Nephron (organoid): ENCODE data around the gene IL10RB.

Experiments
- H3K27ac Mint-ChIP-seq, 3 experiments: 2 replicates each; pipeline ENCODE4 v1.8.0; 2020; ENCODE audit warnings: mixed read lengths in 3 of 3, mild to moderate bottlenecking in 2 of 3, moderate library complexity in 1 of 3
- H3K27me3 Mint-ChIP-seq: 2 replicates; pipeline ENCODE4 v1.8.0; 2021; ENCODE audit warnings: low read depth, mild to moderate bottlenecking, moderate library complexity, mixed read lengths
- H3K36me3 Mint-ChIP-seq: 2 replicates; pipeline ENCODE4 v1.8.0; 2020; ENCODE audit warnings: low read depth, mixed read lengths
- H3K4me1 Mint-ChIP-seq: 2 replicates; pipeline ENCODE4 v1.8.0; 2020; ENCODE audit warnings: mixed read lengths
- H3K4me3 Mint-ChIP-seq, 3 experiments: 2 replicates each; pipeline ENCODE4 v1.8.0; 2020; ENCODE audit warnings: mild to moderate bottlenecking in 3 of 3, mixed read lengths in 3 of 3, moderate library complexity in 2 of 3
- H3K9me3 Mint-ChIP-seq: 2 replicates; pipeline ENCODE4 v1.8.0; 2020; ENCODE audit warnings: mixed read lengths
- CTCF ChIP-seq, 3 experiments: fragments of 200-600 bp; sonication (generic); IDR thresholded peaks; one replicate each; pipeline ENCODE4 v1.5.0; 2021; ENCODE audit warnings: antibody characterized with exemption in 3 of 3; ENCODE audit not compliant: unreplicated experiment in 3 of 3

IL10RB gene

GRCh38 chr21:33289199-33289819 lies 23.1 kb downstream of the IL10RB start:
- Mint-ChIP-seq H3K36me3 (peaks cover 22% of the 10 kb centered on the region), H3K4me3 (no peak overlapping the region), H3K27ac (peak overlapping the region; percentile 98 to 99 (median 99)), H3K4me1 (peaks cover 35% of the 10 kb centered on the region), H3K27me3 (no peaks in the 10 kb centered on the region), H3K9me3 (no peaks in the 10 kb centered on the region)
- no peak for TF ChIP-seq CTCF (IDR thresholded peaks at IDR 0.05; ENCODE audit: unreplicated experiment in 3 of 3)

GRCh38 chr21:33290441-33290840 lies 24.3 kb downstream of the IL10RB start:
- Mint-ChIP-seq H3K27me3 (no peaks in the 10 kb centered on the region), H3K4me1 (peaks cover 35% of the 10 kb centered on the region), H3K4me3 (no peak overlapping the region), H3K27ac (peak overlapping the region in 2 of 3 experiments; percentile 54 to 81), H3K9me3 (no peaks in the 10 kb centered on the region), H3K36me3 (peaks cover 24% of the 10 kb centered on the region)
- TF ChIP-seq CTCF (IDR thresholded peaks at IDR 0.05; ENCODE audit: unreplicated experiment in 3 of 3): no peak

- Mint-ChIP-seq H3K27me3 (no peaks in the 10 kb centered on the region), H3K4me3 (no peak overlapping the region), H3K4me1 (peaks cover 22% of the 10 kb centered on the region), H3K9me3 (no peaks in the 10 kb centered on the region), H3K27ac (peak overlapping the region in 2 of 3 experiments; percentile 12 to 51), H3K36me3 (peaks cover 24% of the 10 kb centered on the region)
- no peak for TF ChIP-seq CTCF (IDR thresholded peaks at IDR 0.05; ENCODE audit: unreplicated experiment in 3 of 3)
Measured at GRCh38 chr21:33291686-33292085, 25.5 kb downstream of the IL10RB start.

- Mint-ChIP-seq H3K4me1 (peaks cover 12% of the 10 kb centered on the region), H3K27ac (peak overlapping the region in 1 of 3 experiments; percentile 47), H3K9me3 (no peaks in the 10 kb centered on the region), H3K36me3 (peaks cover 22% of the 10 kb centered on the region), H3K27me3 (no peaks in the 10 kb centered on the region), H3K4me3 (no peak overlapping the region)
- TF ChIP-seq CTCF (IDR thresholded peaks at IDR 0.05; ENCODE audit: unreplicated experiment in 3 of 3): no peak
Measured at GRCh38 chr21:33292724-33293123, 26.6 kb downstream of the IL10RB start.

GRCh38 chr21:33293136-33293535 lies 27.0 kb downstream of the IL10RB start:
- Mint-ChIP-seq H3K36me3 (peaks cover 24% of the 10 kb centered on the region), H3K9me3 (no peaks in the 10 kb centered on the region), H3K27ac (no peak overlapping the region), H3K27me3 (no peaks in the 10 kb centered on the region), H3K4me3 (no peak overlapping the region), H3K4me1 (peaks cover 8% of the 10 kb centered on the region)
- TF ChIP-seq CTCF (IDR thresholded peaks at IDR 0.05; ENCODE audit: unreplicated experiment in 3 of 3): no peak

- H3K27ac Mint-ChIP-seq: peak overlapping the region in 2 of 3 experiments; percentile 8 to 48
Measured at GRCh38 chr21:33293811-33294216, 27.6 kb downstream of the IL10RB start.

More at GRCh38 chr21:33293811-33294216, 27.6 kb downstream of the IL10RB start:
- no peak for TF ChIP-seq CTCF (IDR thresholded peaks at IDR 0.05; ENCODE audit: unreplicated experiment in 3 of 3)
- Mint-ChIP-seq H3K36me3 (peaks cover 25% of the 10 kb centered on the region), H3K9me3 (no peaks in the 10 kb centered on the region), H3K4me1 (peaks cover 2% of the 10 kb centered on the region), H3K4me3 (no peak overlapping the region), H3K27me3 (no peaks in the 10 kb centered on the region)
